Bronchial epithelial cell (primary cell): Measurements from ENCODE around the gene FAM161B. TPM values are rescaled to one million over a fixed set of nuclear protein-coding genes. Genes with fewer than 3 reads are reported as not detected.
A peak's percentile ranks its signal among the peaks of the same experiment; 100 is the strongest.
"Not testable (repeated sequence)": the region's sequence is repeated elsewhere in the genome, so short reads cannot be mapped to it uniquely, and the experiment has no call there.

Source experiments
- DNase-seq: peaks from one replicate; pipeline ENCODE4 v3.0.0-alpha.2; 2010; ENCODE audit warnings: low read depth
- FAIRE-seq: peaks from 2 replicates; lab custom pipeline; 2011; peaks lifted over from hg19 to GRCh38; lab: Jason Lieb, UNC
- H3K27me3 ChIP-seq: 2 replicates; pipeline ENCODE4 v1.5.1; 2011; ENCODE audit warnings: low read length; ENCODE audit not compliant: control insufficient read depth, insufficient read depth
- H3K36me3 ChIP-seq: 2 replicates; pipeline ENCODE4 v1.5.1; 2011; ENCODE audit warnings: low read length; ENCODE audit not compliant: control insufficient read depth, insufficient read depth
- H3K4me3 ChIP-seq: 2 replicates; pipeline ENCODE4 v1.5.1; 2011; ENCODE audit warnings: mild to moderate bottlenecking, low read depth, low read length, control low read depth
- total RNA-seq: library from RNA; depleted of rRNA; stranded (reverse); fragments of >200 nt; gene quantifications from 2 replicates; pipeline ENCODE4 v1.2.1, GENCODE V29; 2014
- TF ChIP-seq, protein P1 (sequence below): IDR thresholded peaks from 2 replicates; pipeline ENCODE4 v1.5.1; 2011; ENCODE audit warnings: mild to moderate bottlenecking, moderate library complexity, low read length, control low read depth, inconsistent platforms; ENCODE audit not compliant: insufficient read depth, severe bottlenecking

Gene FAM161B
- total RNA-seq, 1 donor from 2014 or later = 1.6 TPM

DNA sequence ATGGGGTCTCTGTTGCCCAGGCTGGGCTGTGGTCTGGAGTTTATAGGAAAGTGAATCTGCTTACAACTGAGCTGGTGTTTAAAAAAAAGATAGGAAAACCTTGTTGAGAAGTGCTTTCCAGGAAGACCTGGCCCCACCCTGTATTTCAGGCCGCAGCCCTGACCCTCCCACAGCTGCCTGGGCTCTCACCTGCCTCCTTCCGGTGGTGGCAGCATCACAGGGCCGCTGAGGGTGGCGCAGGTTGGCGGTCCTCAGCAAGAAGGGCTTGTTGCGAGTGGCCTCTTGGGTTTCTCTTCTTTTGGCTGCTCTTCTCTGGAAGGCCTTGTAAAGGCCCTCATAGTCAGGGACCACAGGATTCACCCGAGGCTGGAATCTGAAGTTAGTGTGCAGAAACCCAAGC lies 7.7 kb downstream of the FAM161B start:
- no peak for FAIRE-seq

DNA sequence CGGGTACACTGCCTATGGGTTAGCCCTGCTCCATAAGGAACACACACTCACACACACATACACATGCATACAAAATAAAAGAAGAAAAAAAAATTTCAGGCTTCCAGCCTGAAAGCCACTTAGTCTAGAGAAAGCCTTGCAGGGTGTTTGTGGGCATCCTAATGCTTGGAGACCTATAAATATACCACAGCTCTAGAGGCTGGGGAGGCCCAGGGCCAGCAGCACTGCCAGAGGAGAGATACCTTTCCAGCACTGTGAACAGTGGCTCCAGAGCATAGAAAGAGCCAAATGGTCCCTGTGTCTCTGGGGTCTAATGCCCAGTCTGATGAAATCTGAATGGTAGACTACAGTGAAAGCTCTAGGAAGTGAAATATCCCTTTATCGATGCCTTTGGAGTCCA lies 12.9 kb downstream of the FAM161B start:
- Histone ChIP-seq H3K36me3 (peaks cover 1% of the 10 kb centered on the region), H3K4me3 (no peak overlapping the region), H3K27me3 (no peaks in the 10 kb centered on the region)
- FAIRE-seq (no peak), DNase-seq (no peak)
- TF ChIP-seq, protein P1, sequence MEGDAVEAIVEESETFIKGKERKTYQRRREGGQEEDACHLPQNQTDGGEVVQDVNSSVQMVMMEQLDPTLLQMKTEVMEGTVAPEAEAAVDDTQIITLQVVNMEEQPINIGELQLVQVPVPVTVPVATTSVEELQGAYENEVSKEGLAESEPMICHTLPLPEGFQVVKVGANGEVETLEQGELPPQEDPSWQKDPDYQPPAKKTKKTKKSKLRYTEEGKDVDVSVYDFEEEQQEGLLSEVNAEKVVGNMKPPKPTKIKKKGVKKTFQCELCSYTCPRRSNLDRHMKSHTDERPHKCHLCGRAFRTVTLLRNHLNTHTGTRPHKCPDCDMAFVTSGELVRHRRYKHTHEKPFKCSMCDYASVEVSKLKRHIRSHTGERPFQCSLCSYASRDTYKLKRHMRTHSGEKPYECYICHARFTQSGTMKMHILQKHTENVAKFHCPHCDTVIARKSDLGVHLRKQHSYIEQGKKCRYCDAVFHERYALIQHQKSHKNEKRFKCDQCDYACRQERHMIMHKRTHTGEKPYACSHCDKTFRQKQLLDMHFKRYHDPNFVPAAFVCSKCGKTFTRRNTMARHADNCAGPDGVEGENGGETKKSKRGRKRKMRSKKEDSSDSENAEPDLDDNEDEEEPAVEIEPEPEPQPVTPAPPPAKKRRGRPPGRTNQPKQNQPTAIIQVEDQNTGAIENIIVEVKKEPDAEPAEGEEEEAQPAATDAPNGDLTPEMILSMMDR = no peak

More for the DNA sequence above, 7.7 kb downstream of the FAM161B start:
- no peak overlapping the region for H3K4me3 ChIP-seq
- H3K36me3 ChIP-seq = peaks cover 4% of the 10 kb centered on the region
- TF ChIP-seq, protein P1 = no peak
- DNase-seq = no peak
- no peaks in the 10 kb centered on the region for H3K27me3 ChIP-seq

DNA sequence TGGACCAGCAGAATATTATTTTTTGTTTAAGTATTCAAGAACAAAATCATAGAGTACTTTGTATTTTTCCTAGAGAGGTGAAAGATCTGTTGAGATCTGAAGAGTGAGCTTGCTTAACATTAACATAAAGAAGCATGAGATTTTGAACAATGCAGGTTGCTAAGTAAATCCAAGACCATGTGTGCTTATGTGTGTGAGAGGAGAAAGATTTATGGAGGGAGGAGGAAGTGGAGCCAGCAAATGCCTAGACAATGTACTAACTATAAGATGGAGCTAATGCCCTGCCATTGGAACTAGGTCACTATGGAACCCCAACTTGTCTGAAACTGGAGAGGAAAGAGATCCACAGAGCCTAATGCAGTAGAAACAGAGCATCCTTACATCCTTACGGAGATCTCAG lies 13.3 kb downstream of the FAM161B start:
- no peak for FAIRE-seq
- no peaks in the 10 kb centered on the region for H3K27me3 ChIP-seq
- H3K4me3 ChIP-seq = no peak overlapping the region
- TF ChIP-seq, protein P1 = no peak
- no peak for DNase-seq
- H3K36me3 ChIP-seq = peaks cover 4% of the 10 kb centered on the region

DNA sequence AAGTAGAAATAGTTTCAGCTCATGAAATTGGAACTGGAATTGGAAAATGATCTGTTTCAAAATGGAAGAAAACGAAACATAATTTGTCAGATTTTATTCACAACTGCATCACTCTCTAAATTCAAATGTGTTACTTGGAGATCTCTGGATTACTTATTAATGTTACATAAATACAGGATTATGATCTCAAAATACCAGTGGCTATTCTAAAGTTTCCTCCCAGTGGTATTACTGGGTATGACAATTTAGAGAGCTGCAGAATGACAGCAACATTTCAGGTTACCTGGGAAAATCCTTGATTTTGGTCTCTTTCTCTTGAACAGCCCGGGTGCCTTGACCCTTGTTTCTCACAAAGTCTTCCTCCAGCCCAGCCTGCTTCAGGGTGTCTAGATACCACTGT lies 14.2 kb downstream of the FAM161B start:
- Histone ChIP-seq H3K4me3 (no peak overlapping the region), H3K36me3 (peaks cover 7% of the 10 kb centered on the region), H3K27me3 (no peaks in the 10 kb centered on the region)
- DNase-seq (peak; percentile 19), FAIRE-seq (no peak)
- TF ChIP-seq, protein P1 = peak; percentile 6

DNA sequence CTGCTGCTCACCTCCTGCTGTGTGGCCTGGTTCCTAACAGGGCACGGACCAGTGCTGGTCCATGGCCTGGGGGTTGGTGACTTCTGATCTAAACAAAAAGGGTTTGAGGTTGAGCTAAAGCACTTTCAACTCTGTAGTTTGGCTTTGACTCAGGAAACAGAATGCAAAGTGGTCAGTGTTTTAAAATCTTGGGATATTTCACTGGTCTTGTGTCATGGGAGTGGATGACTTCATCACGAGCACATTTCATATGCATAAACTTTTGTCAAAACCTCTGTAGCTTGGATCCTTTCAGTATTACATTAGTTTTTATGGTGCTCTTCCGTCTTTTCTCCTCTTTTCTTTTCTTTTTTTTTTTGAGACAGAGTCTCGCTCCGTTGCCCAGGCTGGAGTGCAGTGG lies 25.6 kb downstream of the FAM161B start:
- FAIRE-seq (no peak), DNase-seq (no peak)
- H3K27me3 ChIP-seq = no peaks in the 10 kb centered on the region
- TF ChIP-seq, protein P1 = no peak
- no peak overlapping the region for H3K4me3 ChIP-seq
- peaks cover 27% of the 10 kb centered on the region for H3K36me3 ChIP-seq

DNA sequence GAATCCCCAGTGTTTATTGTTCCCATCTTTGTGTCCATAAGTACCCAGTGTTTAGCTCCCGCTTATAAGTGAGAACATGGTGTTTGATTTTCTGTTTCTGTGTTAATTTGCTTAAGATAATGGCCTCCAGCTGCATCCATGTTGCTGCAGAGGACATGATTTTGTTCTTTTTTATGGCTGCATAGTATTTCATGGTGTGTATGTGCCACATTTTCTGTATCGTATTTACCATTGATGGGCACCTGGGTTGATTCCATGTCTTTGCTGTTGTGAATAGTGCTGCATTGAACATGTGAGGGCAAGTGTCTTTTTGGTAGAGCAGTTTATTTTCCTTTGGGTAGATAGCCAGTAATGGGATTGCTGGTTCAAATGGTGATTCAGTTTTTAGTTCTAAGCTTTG lies 30.4 kb downstream of the FAM161B start:
- H3K4me3 ChIP-seq, H3K27me3 ChIP-seq, FAIRE-seq, DNase-seq: not testable (repeated sequence)
- peaks cover 19% of the 10 kb centered on the region for H3K36me3 ChIP-seq
